ENCODE data around the gene ATP10A. TPM values are rescaled to one million over a fixed set of nuclear protein-coding genes. Genes with fewer than 3 reads are reported as not detected.

Gene ATP10A
- polyA plus RNA-seq, 1 donor (not counting 4 experiments of a cell fraction or from before 2014, with no cell fraction given): not detected

- no peak for DNase-seq (ENCODE audit: low read depth, low spot score)
These were observed 82.5 kb downstream of the ATP10A start for GRCh38 chr15:25780479-25781255.

DNA sequence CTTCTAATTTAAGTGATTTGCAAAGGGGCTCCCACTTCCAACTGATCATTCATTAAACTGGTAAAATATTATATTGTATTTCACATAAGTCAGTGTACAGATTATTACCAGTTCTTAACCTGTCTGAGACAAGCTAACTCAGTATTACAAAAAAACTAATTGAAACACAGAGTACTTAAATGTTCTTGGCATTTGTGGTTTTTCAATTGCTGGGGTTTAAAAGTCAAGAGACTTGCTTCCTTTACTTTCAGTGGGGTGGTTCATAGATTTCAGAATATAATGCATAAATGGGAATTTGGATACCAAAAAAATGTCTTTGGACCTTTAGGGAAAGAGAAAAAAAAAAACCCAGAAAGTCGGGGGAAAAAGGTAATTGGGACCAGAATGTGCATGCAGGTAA, 85.0 kb downstream of the ATP10A start:
- H3K27me3 ChIP-seq (ENCODE audit: control insufficient read depth, extremely low read depth, insufficient read depth, low read length): no peaks in the 10 kb centered on the region
- dilution Hi-C loops (cut with MboI; ENCODE audit: extremely low pct_ligation_motif_present, low sequenced_read_pairs): no loop called here
- H3K4me3 ChIP-seq (ENCODE audit: control insufficient read depth in 2 of 3, extremely low read depth in 1 of 3, insufficient read depth in 2 of 3, low read depth in 1 of 3, low read length in 3 of 3): no peak overlapping the region
- no peak for TF ChIP-seq EZH2 (IDR thresholded peaks at IDR 0.05; ENCODE audit: low read length)
- TF ChIP-seq, protein P1, sequence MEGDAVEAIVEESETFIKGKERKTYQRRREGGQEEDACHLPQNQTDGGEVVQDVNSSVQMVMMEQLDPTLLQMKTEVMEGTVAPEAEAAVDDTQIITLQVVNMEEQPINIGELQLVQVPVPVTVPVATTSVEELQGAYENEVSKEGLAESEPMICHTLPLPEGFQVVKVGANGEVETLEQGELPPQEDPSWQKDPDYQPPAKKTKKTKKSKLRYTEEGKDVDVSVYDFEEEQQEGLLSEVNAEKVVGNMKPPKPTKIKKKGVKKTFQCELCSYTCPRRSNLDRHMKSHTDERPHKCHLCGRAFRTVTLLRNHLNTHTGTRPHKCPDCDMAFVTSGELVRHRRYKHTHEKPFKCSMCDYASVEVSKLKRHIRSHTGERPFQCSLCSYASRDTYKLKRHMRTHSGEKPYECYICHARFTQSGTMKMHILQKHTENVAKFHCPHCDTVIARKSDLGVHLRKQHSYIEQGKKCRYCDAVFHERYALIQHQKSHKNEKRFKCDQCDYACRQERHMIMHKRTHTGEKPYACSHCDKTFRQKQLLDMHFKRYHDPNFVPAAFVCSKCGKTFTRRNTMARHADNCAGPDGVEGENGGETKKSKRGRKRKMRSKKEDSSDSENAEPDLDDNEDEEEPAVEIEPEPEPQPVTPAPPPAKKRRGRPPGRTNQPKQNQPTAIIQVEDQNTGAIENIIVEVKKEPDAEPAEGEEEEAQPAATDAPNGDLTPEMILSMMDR (optimal IDR thresholded peaks at IDR 0.05 in 1 of 3, IDR thresholded peaks at IDR 0.05 in 1 of 3, conservative IDR thresholded peaks at IDR 0.05 in 1 of 3; ENCODE audit: extremely low read depth in 1 of 3, insufficient read depth in 2 of 3, low read length in 3 of 3): no peak
- no peaks in the 10 kb centered on the region for H3K36me3 ChIP-seq (ENCODE audit: control insufficient read depth in 2 of 2, extremely low read depth in 1 of 2, insufficient read depth in 2 of 2, low read length in 2 of 2)
- H2AFZ ChIP-seq (ENCODE audit: control insufficient read depth, low read length): no peak overlapping the region
- DNase-seq (ENCODE audit: low read depth, low spot score) (no peak), FAIRE-seq (no peak)
- no peak overlapping the region for H3K27ac ChIP-seq (ENCODE audit: control insufficient read depth, insufficient read depth, low read length)
- H4K20me1 ChIP-seq (ENCODE audit: control insufficient read depth, extremely low read depth, insufficient read depth, low read length): no peaks in the 10 kb centered on the region
- H3K9me3 ChIP-seq (ENCODE audit: control insufficient read depth, low read depth, low read length): peaks cover 6% of the 10 kb centered on the region
- no peaks in the 10 kb centered on the region for H3K9me1 ChIP-seq (ENCODE audit: control insufficient read depth, extremely low read depth, insufficient read depth, low read length)
- no peak overlapping the region for H3K4me2 ChIP-seq (ENCODE audit: control insufficient read depth, extremely low read depth, insufficient read depth, low read depth, low read length)
- no peaks in the 10 kb centered on the region for H3K79me2 ChIP-seq (ENCODE audit: control insufficient read depth, insufficient read depth, low read length)
- H3K9ac ChIP-seq (ENCODE audit: control insufficient read depth, extremely low read depth, insufficient read depth, low read length): no peak overlapping the region
- no peaks in the 10 kb centered on the region for H3K4me1 ChIP-seq (ENCODE audit: control insufficient read depth, extremely low read depth, insufficient read depth, low read length)

More at GRCh38 chr15:25780479-25781255, 82.5 kb downstream of the ATP10A start:
- no peak overlapping the region for H3K4me2 ChIP-seq (ENCODE audit: control insufficient read depth, extremely low read depth, insufficient read depth, low read depth, low read length)
- H3K9me3 ChIP-seq (ENCODE audit: control insufficient read depth, low read depth, low read length): peaks cover 16% of the 10 kb centered on the region
- dilution Hi-C loops (cut with MboI; ENCODE audit: extremely low pct_ligation_motif_present, low sequenced_read_pairs): no loop called here
- H2AFZ ChIP-seq (ENCODE audit: control insufficient read depth, low read length): no peak overlapping the region
- no peaks in the 10 kb centered on the region for H3K4me1 ChIP-seq (ENCODE audit: control insufficient read depth, extremely low read depth, insufficient read depth, low read length)
- no peaks in the 10 kb centered on the region for H4K20me1 ChIP-seq (ENCODE audit: control insufficient read depth, extremely low read depth, insufficient read depth, low read length)
- no peak overlapping the region for H3K4me3 ChIP-seq (ENCODE audit: control insufficient read depth in 2 of 3, extremely low read depth in 1 of 3, insufficient read depth in 2 of 3, low read depth in 1 of 3, low read length in 3 of 3)
- no peak overlapping the region for H3K9ac ChIP-seq (ENCODE audit: control insufficient read depth, extremely low read depth, insufficient read depth, low read length)
- H3K79me2 ChIP-seq (ENCODE audit: control insufficient read depth, insufficient read depth, low read length): no peaks in the 10 kb centered on the region
- H3K36me3 ChIP-seq (ENCODE audit: control insufficient read depth in 2 of 2, extremely low read depth in 1 of 2, insufficient read depth in 2 of 2, low read length in 2 of 2): no peaks in the 10 kb centered on the region
- no peak overlapping the region for H3K27ac ChIP-seq (ENCODE audit: control insufficient read depth, insufficient read depth, low read length)
- H3K9me1 ChIP-seq (ENCODE audit: control insufficient read depth, extremely low read depth, insufficient read depth, low read length): no peaks in the 10 kb centered on the region
- H3K27me3 ChIP-seq (ENCODE audit: control insufficient read depth, extremely low read depth, insufficient read depth, low read length): no peaks in the 10 kb centered on the region
- no peak for TF ChIP-seq EZH2 (IDR thresholded peaks at IDR 0.05; ENCODE audit: low read length)
- TF ChIP-seq, protein P1 (optimal IDR thresholded peaks at IDR 0.05 in 1 of 3, IDR thresholded peaks at IDR 0.05 in 1 of 3, conservative IDR thresholded peaks at IDR 0.05 in 1 of 3; ENCODE audit: extremely low read depth in 1 of 3, insufficient read depth in 2 of 3, low read length in 3 of 3): no peak
- FAIRE-seq: no peak
